ENCODE measurements around the gene DOC2A. TPM values are rescaled to one million over a fixed set of nuclear protein-coding genes. Genes with fewer than 3 reads are reported as not detected.
"Not testable (repeated sequence)": the region's sequence is repeated elsewhere in the genome, so short reads cannot be mapped to it uniquely, and the experiment has no call there.

Gene DOC2A
- polyA plus RNA-seq, 12 donors, result 0.30 to 1.4 (median 0.94) TPM; not detected in 2

DNA sequence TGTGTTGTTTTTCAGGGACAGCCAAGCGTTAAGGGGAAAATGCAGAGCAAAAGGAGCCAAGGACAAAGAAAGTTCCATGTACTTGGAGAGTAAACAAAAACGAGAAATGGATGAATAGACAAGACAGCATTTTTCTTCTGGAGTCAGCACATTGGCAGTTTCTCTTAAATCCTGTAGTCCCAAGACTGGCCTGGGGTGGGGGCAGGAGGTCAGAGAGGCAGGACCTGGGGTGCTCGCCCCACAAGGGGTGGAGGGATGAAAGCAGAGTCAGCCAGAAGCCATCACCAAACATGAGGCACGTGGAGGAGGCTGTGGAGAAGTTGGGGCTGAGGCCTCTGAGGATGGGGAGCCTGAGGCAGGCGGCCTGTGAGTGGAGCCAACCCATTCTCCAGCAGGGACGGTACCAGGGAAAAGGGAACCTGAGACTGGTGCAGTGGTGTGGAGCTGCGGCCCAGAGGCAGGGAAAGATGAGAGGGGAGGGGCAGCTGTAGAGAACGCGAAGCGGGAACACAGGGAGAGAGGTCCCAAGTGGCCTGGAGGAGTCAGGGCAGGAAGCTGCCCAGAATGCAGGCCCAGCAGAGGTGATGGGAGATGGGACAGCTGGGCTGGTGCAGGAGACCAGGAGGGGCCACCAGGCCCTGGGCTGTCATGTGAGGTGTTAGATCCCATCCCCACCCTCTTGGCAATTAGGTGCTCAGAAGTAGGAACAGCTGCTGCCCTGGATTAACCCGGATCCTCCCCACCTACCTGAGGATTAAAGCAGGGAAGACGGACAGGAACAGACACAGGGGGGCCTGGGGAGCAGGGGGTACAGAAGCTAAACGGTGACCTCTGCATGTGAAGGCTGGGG is 17.0 kb upstream of the DOC2A start:
- DNase-seq, result no peak

- DNase-seq, result no peak
Observed at GRCh38 chr16:30026449-30026848, 15.6 kb upstream of the DOC2A start.

DNA sequence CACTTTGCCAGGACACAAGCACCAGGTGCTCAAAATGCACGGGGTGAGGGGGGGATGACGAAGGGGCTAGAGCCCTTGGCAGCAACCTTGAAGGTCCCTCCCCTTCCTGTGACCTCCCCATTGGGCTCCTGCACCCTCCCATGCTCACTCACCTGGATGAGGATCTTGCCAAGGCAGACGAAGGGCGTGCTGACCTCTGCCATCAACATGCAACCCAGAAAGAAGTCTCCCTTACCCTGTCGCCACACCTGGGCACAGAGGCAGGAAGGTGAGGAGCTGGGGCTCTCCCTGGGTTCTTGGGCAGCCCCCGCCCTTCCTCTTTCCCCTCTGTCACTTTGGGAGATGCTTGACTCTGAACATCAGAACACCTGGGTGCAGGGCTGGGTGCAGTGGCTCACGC is 14.7 kb upstream of the DOC2A start:
- no peak for DNase-seq

- DNase-seq, result no peak
Observed at GRCh38 chr16:30025156-30025555, 14.3 kb upstream of the DOC2A start.

DNA sequence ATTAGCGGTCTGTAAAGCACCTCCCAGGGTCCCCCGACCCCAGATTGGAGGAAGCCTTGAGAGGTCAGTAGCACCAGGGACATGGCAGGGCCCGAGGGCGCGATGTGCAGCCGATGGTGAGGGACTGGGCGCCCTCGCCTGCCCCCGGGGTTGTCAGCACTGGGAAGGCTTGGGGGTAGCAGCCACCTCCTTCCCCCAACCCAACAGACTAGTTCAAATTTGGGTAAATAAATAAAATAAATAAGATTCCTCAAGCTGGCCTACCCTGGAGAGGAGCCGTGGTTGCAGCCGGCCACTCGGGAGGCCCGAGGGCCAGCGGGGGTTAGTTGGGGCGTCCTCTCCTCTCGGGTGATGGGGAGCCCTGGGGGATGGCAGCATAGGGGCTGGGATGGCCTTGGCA is 13.6 kb upstream of the DOC2A start:
- DNase-seq, result no peak

- DNase-seq, result no peak
Observed at GRCh38 chr16:30023586-30023985, 12.8 kb upstream of the DOC2A start.

- no peak for DNase-seq
Observed at GRCh38 chr16:30022887-30023286, 12.1 kb upstream of the DOC2A start, which contains the start of gene C16orf92. C16orf92 (plus strand) TSS chr16:30023198; CDS start chr16:30023341, 143 bp downstream.

- DNase-seq, result no peak
Observed at GRCh38 chr16:30018731-30019158, 7.9 kb upstream of the DOC2A start.

- not testable (repeated sequence) for DNase-seq
Observed at GRCh38 chr16:30017937-30018336, 7.1 kb upstream of the DOC2A start.

DNA sequence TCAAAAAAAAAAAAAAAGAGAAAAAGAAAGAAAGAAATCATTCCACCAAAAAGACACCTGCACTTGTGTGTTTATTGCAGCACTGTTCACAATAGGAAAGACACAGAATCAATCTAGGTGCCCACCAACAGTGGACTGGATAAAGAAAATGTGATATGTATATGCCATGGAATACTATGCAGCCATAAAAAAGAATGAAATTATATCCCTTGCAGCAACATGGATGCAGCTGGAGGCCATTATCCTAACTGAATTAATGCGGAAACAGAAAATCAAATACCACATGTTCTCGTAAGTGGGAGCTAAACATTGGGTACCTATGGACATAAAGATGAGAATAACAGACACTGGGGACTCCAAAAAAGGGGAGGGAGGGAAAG is 6.4 kb upstream of the DOC2A start:
- no peak for DNase-seq

DNA sequence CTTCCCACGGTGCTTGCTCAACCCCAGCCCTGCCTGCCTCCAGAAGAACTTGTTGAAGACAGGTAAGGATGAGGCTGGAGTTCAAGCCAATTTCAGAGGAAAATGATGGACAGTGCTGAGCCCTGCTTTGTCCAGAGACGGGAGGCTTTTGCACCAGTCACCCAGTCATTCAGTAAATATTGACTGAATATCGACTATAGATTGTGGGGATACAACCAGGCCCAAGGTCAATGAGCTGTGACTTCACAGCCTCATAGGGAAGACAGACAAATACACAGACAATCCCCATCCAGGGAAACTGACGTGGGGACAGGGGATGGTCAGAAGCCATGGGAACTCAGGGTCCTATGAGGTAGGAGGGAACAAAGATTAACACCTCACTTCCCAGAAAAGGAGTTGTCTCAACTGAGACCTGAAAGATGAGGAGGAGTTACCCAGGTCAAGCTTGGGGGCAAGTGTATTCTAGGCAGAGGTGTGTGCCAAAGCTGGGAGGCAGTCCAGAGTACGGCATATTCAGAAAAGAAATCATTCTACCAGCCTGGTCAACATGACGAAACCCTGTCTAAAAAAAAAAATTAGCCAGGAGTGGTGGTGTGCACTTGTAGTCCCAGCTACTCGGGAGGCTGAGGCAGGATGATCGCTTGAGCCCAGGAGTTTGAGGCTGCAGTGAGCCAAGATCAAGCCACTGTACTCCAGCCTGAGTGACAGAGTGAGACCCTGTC is 5.9 kb upstream of the DOC2A start:
- no peak for DNase-seq

- not testable (repeated sequence) for DNase-seq
Observed at GRCh38 chr16:30015450-30015849, 4.6 kb upstream of the DOC2A start.

GRCh38 chr16:30012598-30012997 is 1.8 kb upstream of the DOC2A start:
- not testable (repeated sequence) for DNase-seq

- DNase-seq, result no peak
Observed at GRCh38 chr16:30011714-30012504, 1.1 kb upstream of the DOC2A start.

DNA sequence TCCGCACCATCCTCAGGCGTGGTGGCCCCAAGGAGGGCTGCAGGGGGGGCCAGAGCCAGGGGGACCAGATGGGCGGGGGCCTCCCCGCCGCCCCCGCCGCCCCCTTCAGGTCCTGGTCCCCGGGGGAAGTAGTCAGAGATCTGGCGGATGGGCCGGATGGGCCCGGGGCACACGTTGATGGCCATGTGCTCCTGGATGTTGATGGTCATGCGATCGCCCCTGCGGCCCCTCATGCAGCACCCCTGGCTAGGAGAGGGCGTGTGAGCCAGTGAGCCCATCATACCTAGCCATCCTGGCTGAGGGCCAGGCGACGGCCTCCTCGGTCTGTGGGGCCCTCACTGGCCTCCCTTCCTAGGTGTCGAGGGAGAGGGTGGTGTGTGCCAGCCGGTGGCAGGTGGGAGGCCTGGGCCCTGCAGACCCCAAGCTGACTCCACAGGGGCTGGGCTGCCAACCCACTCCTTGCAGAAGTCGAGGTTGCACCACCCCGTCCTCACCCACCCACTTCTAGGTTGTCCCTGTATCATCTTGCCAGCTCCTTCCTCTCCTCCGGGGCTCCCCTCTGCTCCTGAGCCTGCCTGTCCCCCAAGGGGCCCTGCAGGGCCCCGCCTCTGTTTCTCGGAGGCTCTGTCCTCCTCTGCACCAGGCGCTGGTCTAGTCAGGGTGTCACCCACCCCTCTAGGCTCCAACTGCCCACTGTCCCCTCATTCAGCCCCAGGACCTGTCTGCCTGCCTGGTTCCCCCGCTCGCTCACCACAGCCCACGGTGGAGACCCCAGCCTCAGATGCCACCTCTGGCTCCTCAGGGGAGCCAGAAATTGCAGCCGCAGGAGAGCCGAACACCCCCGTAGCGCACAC is 610 bp downstream of the DOC2A start:
- no peak for DNase-seq

DNA sequence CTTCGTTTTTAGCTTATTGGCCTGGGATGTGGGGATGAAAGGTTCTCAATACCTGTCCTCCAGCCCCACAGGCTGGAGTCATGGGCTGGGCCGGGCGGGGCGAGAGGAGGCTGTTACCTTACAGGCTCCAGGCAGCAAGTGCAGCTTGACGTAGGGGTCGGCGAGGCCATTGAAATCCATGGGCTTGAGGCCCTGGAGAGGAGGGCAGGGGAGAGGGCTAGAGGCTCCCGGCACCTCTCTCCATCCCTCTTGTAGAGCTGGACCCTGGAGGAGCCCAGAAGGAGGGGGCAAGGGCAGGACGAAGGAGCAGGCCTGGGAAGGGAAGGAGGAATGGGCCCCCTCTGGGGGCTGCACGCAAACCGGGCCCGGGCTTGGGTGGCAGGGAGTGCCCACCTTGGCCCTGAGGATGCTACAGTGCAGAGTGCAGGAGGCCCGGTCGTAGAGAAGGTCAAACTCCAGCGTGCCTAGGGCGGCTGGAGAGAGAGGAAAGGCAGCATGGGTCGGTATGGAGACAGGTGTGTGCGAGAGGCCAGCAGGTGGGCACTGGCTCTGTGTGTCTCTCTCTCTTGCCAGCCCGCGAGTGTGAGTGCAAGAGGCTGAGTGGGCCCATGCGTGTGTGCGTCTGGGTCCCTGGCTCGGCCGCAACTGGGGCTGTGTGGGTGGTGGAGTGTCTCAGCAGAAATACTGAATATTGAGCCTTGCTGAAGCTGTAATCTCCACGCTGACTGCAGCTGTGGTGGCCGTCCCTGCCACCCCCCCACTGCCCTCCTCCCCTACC is 1.6 kb downstream of the DOC2A start:
- DNase-seq, result no peak

DNA sequence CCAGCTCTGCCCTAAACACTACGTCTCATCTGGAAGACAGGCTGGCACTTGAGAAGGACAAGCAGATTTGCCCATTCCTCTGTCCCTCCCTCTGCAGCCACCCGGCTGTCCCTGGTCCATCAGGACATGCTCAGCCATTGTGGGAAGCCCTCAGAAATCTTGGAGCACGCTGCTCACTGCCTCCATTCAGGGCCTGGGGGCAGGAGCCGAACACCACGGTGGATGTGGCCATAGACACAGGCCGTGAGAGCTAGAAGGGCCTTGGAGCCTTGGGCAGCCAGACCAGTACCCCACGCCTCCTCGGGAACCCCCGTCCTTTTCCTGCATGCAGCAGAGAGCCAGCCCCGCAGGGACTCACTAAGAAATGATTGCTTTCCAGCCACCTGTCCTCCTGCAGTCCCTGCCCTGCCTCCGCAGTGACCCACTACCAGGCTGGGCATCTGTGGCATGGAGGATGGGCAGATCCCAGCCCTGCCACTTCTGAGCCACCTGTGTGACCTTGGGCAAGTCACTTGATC is 3.4 kb downstream of the DOC2A start:
- DNase-seq, result no peak

DNA sequence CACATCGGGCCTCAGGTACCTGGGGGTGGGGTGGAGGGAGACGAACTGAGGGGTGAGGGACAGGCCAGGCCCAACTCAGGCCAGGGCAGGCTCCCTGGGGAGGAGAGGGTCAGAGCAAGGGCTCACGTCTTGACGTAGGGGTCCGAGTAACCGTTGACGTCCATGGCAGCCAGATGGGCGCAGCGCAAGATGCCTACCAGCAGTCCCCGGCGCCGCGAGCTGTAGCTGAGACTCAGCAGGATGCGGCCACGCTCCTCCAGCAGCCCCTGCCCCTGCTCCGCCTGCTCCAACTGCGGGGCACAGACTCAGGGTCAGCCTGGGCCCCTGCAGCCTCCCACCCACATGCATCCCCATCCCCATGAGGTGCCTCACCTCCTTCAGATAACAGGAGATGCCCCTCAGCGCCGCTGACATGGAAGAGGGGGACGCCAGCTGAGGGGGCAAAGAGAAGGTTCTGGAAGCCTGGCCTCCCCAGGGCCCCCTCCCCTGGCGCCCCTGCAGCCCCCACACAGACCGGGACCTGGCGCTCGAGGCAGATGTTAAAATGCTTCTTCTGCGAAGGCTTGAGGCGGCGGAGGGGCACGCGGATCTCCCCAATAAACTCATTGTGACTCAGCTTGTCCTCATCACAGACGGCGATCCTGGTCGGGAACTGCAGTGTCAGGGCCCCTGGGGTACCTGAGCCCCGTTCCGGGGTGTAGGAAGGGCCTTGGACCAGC is 4.0 kb downstream of the DOC2A start:
- DNase-seq, result no peak

DNA sequence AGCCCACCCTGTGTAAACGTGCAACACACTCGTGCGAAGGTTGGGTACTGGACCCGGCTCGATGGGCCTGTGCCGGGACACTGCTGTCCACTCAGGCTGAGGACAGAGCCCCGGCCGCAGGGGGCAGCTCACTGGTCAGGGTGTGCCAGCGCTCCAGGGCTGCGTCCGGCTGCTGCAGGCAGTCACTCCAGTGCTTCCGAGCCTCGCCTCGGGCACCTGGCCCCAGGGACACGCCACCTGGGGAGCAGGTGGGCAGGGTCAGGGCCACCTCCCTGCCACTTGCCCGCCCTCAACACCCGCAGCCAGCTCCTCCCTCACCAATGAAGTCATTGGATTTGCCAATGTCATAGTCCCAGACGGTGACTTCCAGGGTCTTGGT is 4.7 kb downstream of the DOC2A start:
- no peak for DNase-seq

Data from muscle of arm (tissue), 12 donors.